GM12892 (cell line): ENCODE measurements around the gene ZBTB40.

Experiments
- POLR2A ChIP-seq: IDR thresholded peaks from 2 replicates; pipeline ENCODE4 v1.6.1; 2011; ENCODE audit warnings: low read depth, low read length, control low read depth
- POLR2AphosphoS5 ChIP-seq: IDR thresholded peaks from 2 replicates; pipeline ENCODE4 v1.6.1; 2011; ENCODE audit warnings: low read depth, low read length, control low read depth
- TAF1 ChIP-seq: IDR thresholded peaks from 2 replicates; pipeline ENCODE4 v1.6.1; 2011; ENCODE audit warnings: low read depth, mild to moderate bottlenecking, control low read depth, low read length, borderline replicate concordance

GRCh38 chr1:22457836-22458235 is 6.2 kb downstream of the ZBTB40 start:
- TF ChIP-seq POLR2AphosphoS5 (no peak), POLR2A (no peak), TAF1 (no peak)
